ENCODE data around the gene RAP1A. TPM values are rescaled to one million over a fixed set of nuclear protein-coding genes. Genes with fewer than 3 reads are reported as not detected.

The RAP1A gene
- polyA plus RNA-seq, 1 donor (not counting 4 experiments of a cell fraction or from before 2014, with no cell fraction given): 70.3 TPM

GRCh38 chr1:111602974-111603373, 16.6 kb upstream of the RAP1A start:
- peaks cover 23% of the 10 kb centered on the region for H3K4me1 ChIP-seq (ENCODE audit: control insufficient read depth, extremely low read depth, insufficient read depth, low read length)
- DNase-seq (ENCODE audit: low read depth, low spot score): no peak
- H3K9ac ChIP-seq (ENCODE audit: control insufficient read depth, extremely low read depth, insufficient read depth, low read length): no peak overlapping the region
- no peaks in the 10 kb centered on the region for H3K79me2 ChIP-seq (ENCODE audit: control insufficient read depth, insufficient read depth, low read length)
- no peaks in the 10 kb centered on the region for H3K27me3 ChIP-seq (ENCODE audit: control insufficient read depth, extremely low read depth, insufficient read depth, low read length)
- H2AFZ ChIP-seq (ENCODE audit: control insufficient read depth, low read length): no peak overlapping the region
- no peaks in the 10 kb centered on the region for H4K20me1 ChIP-seq (ENCODE audit: control insufficient read depth, extremely low read depth, insufficient read depth, low read length)
- no peaks in the 10 kb centered on the region for H3K9me1 ChIP-seq (ENCODE audit: control insufficient read depth, extremely low read depth, insufficient read depth, low read length)
- no peaks in the 10 kb centered on the region for H3K9me3 ChIP-seq (ENCODE audit: control insufficient read depth, low read depth, low read length)
- no peak overlapping the region for H3K4me3 ChIP-seq (ENCODE audit: control insufficient read depth in 2 of 3, extremely low read depth in 1 of 3, insufficient read depth in 2 of 3, low read depth in 1 of 3, low read length in 3 of 3)
- H3K27ac ChIP-seq (ENCODE audit: control insufficient read depth, insufficient read depth, low read length): no peak overlapping the region
- FAIRE-seq: no peak
- no peak overlapping the region for H3K4me2 ChIP-seq (ENCODE audit: control insufficient read depth, extremely low read depth, insufficient read depth, low read depth, low read length)
- TF ChIP-seq EZH2 (IDR thresholded peaks at IDR 0.05; ENCODE audit: low read length): no peak
- TF ChIP-seq CTCF (optimal IDR thresholded peaks at IDR 0.05 in 1 of 3, IDR thresholded peaks at IDR 0.05 in 1 of 3, conservative IDR thresholded peaks at IDR 0.05 in 1 of 3; ENCODE audit: extremely low read depth in 1 of 3, insufficient read depth in 2 of 3, low read length in 3 of 3): no peak
- dilution Hi-C loops (cut with MboI; ENCODE audit: extremely low pct_ligation_motif_present, low sequenced_read_pairs): no loop called here
- no peaks in the 10 kb centered on the region for H3K36me3 ChIP-seq (ENCODE audit: control insufficient read depth in 2 of 2, extremely low read depth in 1 of 2, insufficient read depth in 2 of 2, low read length in 2 of 2)

- no peaks in the 10 kb centered on the region for H3K27me3 ChIP-seq (ENCODE audit: control insufficient read depth, extremely low read depth, insufficient read depth, low read length)
- peaks cover 23% of the 10 kb centered on the region for H3K4me1 ChIP-seq (ENCODE audit: control insufficient read depth, extremely low read depth, insufficient read depth, low read length)
- no peaks in the 10 kb centered on the region for H3K9me1 ChIP-seq (ENCODE audit: control insufficient read depth, extremely low read depth, insufficient read depth, low read length)
- no peak overlapping the region for H2AFZ ChIP-seq (ENCODE audit: control insufficient read depth, low read length)
- H3K36me3 ChIP-seq (ENCODE audit: control insufficient read depth in 2 of 2, extremely low read depth in 1 of 2, insufficient read depth in 2 of 2, low read length in 2 of 2): no peaks in the 10 kb centered on the region
- no peak overlapping the region for H3K9ac ChIP-seq (ENCODE audit: control insufficient read depth, extremely low read depth, insufficient read depth, low read length)
- TF ChIP-seq EZH2 (IDR thresholded peaks at IDR 0.05; ENCODE audit: low read length) (no peak), CTCF (optimal IDR thresholded peaks at IDR 0.05 in 1 of 3, IDR thresholded peaks at IDR 0.05 in 1 of 3, conservative IDR thresholded peaks at IDR 0.05 in 1 of 3; ENCODE audit: extremely low read depth in 1 of 3, insufficient read depth in 2 of 3, low read length in 3 of 3) (no peak)
- no peak overlapping the region for H3K27ac ChIP-seq (ENCODE audit: control insufficient read depth, insufficient read depth, low read length)
- no peaks in the 10 kb centered on the region for H3K79me2 ChIP-seq (ENCODE audit: control insufficient read depth, insufficient read depth, low read length)
- no peaks in the 10 kb centered on the region for H3K9me3 ChIP-seq (ENCODE audit: control insufficient read depth, low read depth, low read length)
- H3K4me3 ChIP-seq (ENCODE audit: control insufficient read depth in 2 of 3, extremely low read depth in 1 of 3, insufficient read depth in 2 of 3, low read depth in 1 of 3, low read length in 3 of 3): no peak overlapping the region
- no peak overlapping the region for H3K4me2 ChIP-seq (ENCODE audit: control insufficient read depth, extremely low read depth, insufficient read depth, low read depth, low read length)
- H4K20me1 ChIP-seq (ENCODE audit: control insufficient read depth, extremely low read depth, insufficient read depth, low read length): no peaks in the 10 kb centered on the region
- dilution Hi-C loops (cut with MboI; ENCODE audit: extremely low pct_ligation_motif_present, low sequenced_read_pairs): no loop called here
- no peak for DNase-seq (ENCODE audit: low read depth, low spot score)
- FAIRE-seq: no peak
Observed at GRCh38 chr1:111603979-111604378, 15.6 kb upstream of the RAP1A start.
